Calu3 (cell line): ENCODE data around the gene IGFN1. TPM values are rescaled to one million over a fixed set of nuclear protein-coding genes. Genes with fewer than 3 reads are reported as not detected.
"Not testable (repeated sequence)": the region's sequence is repeated elsewhere in the genome, so short reads cannot be mapped to it uniquely, and the experiment has no call there.

Experiments
- BruUV-seq: library from RNA; stranded (reverse); fragments of 400-500 nt; replicated peaks from 2 replicates; lab custom pipeline; 2021; lab: Mats Ljungman, UMichigan
- CTCF ChIA-PET: fragments of 300-600 bp; sonication (Branson Sonifier 250); formaldehyde crosslinking; loops from one replicate; lab custom pipeline; 2022; ENCODE audit warnings: antibody characterized with exemption; lab: Charles Lee
- DNase-seq: peaks from one replicate; pipeline ENCODE4 v3.0.0; 2022
- H3K27ac Mint-ChIP-seq: one replicate; pipeline ENCODE4 v1.8.0; 2022; ENCODE audit warnings: mixed read lengths; ENCODE audit not compliant: unreplicated experiment
- H3K27me3 Mint-ChIP-seq: one replicate; pipeline ENCODE4 v1.8.0; 2022; ENCODE audit warnings: mixed read lengths; ENCODE audit not compliant: unreplicated experiment
- H3K36me3 Mint-ChIP-seq: one replicate; pipeline ENCODE4 v1.8.0; 2022; ENCODE audit warnings: mild to moderate bottlenecking, moderate library complexity, mixed read lengths; ENCODE audit not compliant: insufficient read depth, unreplicated experiment
- H3K4me1 Mint-ChIP-seq: one replicate; pipeline ENCODE4 v1.8.0; 2022; ENCODE audit warnings: mild to moderate bottlenecking, low read depth, mixed read lengths; ENCODE audit not compliant: unreplicated experiment
- H3K4me3 Mint-ChIP-seq: one replicate; pipeline ENCODE4 v1.8.0; 2022; ENCODE audit warnings: mild to moderate bottlenecking, low read depth, moderate library complexity, mixed read lengths; ENCODE audit not compliant: unreplicated experiment
- H3K9me3 Mint-ChIP-seq: one replicate; pipeline ENCODE4 v1.8.0; 2022; ENCODE audit warnings: low read depth, mixed read lengths; ENCODE audit not compliant: unreplicated experiment
- intact Hi-C: fragments of 100-400 bp; cut with micrococcal nuclease; formaldehyde crosslinking; loops from one replicate; pipeline ENCODE4 v1.10.0; 2022; ENCODE audit not compliant: unreplicated experiment
- total RNA-seq: library from RNA; stranded (reverse); gene quantifications from 2 replicates; pipeline ENCODE4 v1.2.3, GENCODE V29; 2022
- TF ChIP-seq, protein P1 (sequence below): fragments of 200-600 bp; IDR thresholded peaks from one replicate; pipeline ENCODE4 v1.8.0; 2022; ENCODE audit warnings: antibody characterized with exemption; ENCODE audit not compliant: unreplicated experiment

IGFN1 gene
- total RNA-seq, 1 experiment from 2014 or later, result not detected

DNA sequence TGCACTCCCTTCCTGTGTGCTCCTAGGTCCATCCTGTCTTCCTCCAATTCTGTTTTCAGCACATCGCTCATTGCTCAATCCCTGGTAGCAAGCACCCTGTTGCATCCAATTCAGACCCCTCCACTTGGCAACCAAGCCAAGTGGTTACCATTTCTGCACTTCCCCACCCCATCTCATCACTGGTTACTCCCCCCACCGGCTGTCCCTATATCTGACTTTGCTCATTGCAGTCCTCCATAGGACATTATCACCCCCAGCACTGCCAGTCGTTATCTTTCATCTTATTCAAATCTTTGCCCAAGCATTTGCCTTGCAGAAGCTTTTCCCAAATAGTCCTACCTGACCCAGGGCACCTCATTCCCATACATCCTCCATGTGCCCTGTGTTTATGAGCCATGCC is 34.3 kb upstream of the IGFN1 start:
- H3K36me3 Mint-ChIP-seq, result peaks cover 15% of the 10 kb centered on the region
- H3K9me3 Mint-ChIP-seq, result no peaks in the 10 kb centered on the region
- intact Hi-C loops, result no loop called here
- no peak for DNase-seq
- TF ChIP-seq, protein P1, sequence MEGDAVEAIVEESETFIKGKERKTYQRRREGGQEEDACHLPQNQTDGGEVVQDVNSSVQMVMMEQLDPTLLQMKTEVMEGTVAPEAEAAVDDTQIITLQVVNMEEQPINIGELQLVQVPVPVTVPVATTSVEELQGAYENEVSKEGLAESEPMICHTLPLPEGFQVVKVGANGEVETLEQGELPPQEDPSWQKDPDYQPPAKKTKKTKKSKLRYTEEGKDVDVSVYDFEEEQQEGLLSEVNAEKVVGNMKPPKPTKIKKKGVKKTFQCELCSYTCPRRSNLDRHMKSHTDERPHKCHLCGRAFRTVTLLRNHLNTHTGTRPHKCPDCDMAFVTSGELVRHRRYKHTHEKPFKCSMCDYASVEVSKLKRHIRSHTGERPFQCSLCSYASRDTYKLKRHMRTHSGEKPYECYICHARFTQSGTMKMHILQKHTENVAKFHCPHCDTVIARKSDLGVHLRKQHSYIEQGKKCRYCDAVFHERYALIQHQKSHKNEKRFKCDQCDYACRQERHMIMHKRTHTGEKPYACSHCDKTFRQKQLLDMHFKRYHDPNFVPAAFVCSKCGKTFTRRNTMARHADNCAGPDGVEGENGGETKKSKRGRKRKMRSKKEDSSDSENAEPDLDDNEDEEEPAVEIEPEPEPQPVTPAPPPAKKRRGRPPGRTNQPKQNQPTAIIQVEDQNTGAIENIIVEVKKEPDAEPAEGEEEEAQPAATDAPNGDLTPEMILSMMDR, result no peak
- peaks cover 40% of the 10 kb centered on the region for H3K27me3 Mint-ChIP-seq
- CTCF ChIA-PET, result interaction anchor here (0.9 kb wide), 1 partner anchor 14 kb away, joined by 3 read pairs; no protein-coding TSS in a partner anchor
- H3K27ac Mint-ChIP-seq, result no peak overlapping the region
- no peak overlapping the region for H3K4me3 Mint-ChIP-seq
- no TSS peak for BruUV-seq
- no peaks in the 10 kb centered on the region for H3K4me1 Mint-ChIP-seq

DNA sequence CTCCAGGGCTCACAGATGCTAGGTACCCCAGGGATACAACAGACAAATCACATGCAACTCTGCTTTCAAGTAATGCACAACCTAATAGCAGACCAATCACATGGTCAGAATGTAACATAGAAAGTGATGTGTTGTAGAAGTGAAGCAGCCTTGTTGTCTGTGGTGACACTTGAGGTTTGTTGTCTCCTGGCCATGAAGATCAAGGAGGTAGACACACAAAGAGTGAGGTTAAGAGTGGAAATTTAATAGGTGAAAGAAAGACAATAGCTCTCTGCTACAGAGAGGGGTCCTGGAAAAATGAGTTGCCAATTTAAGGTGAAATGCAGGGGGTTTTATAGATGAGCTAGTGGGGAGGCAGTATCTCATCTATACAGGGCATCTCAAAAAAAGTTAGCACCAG is 33.8 kb upstream of the IGFN1 start:
- intact Hi-C loops, result no loop called here
- H3K27me3 Mint-ChIP-seq, result peaks cover 40% of the 10 kb centered on the region
- no peak overlapping the region for H3K27ac Mint-ChIP-seq
- H3K36me3 Mint-ChIP-seq, result peaks cover 15% of the 10 kb centered on the region
- DNase-seq, result no peak
- BruUV-seq, result no TSS peak
- H3K4me3 Mint-ChIP-seq, result no peak overlapping the region
- TF ChIP-seq, protein P1, result no peak
- no peaks in the 10 kb centered on the region for H3K9me3 Mint-ChIP-seq
- no peaks in the 10 kb centered on the region for H3K4me1 Mint-ChIP-seq
- CTCF ChIA-PET, result no interaction called here

DNA sequence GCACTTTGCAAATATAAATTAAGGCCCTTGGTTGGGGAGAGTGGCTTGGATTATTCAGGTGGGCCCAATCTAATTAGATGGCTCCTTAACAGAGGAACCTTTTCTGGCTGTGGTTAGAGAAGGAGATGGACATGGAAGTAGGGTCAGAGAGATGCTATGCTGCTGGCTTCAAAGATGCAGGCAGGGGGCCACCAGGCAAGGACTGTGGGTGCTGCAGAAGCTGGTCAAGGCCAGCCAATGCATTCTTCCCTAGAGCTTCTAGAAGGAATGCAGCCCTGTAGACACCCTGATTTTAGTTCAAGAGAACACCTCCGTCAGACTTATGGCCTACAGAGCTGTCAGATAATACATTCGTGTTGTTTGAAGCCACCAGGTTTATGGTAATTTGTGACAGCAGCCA is 32.7 kb upstream of the IGFN1 start:
- CTCF ChIA-PET, result no interaction called here
- BruUV-seq, result no TSS peak
- intact Hi-C loops, result no loop called here
- Mint-ChIP-seq H3K4me3 (no peak overlapping the region), H3K27me3 (peaks cover 40% of the 10 kb centered on the region), H3K4me1 (no peaks in the 10 kb centered on the region), H3K9me3 (no peaks in the 10 kb centered on the region), H3K27ac (no peak overlapping the region), H3K36me3 (peaks cover 15% of the 10 kb centered on the region)
- no peak for DNase-seq
- TF ChIP-seq, protein P1, result no peak

DNA sequence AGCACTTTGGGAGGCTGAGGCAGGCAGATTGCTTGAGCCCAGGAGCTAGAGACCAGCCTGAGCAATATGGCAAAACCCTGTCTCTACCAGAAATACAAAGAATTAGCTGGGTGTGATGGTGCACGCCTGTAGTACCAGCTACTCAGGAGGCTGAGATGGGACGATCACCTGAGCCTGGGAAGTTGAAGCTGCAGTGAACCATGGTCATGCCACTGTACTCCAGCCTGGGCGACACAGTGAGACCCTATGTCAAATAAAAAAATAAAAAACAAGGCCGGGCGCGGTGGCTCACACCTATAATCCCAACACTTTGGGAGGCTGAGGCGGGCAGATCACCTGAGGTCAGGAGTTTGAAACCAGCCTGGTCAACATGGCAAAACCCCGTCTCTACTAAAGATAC is 27.6 kb upstream of the IGFN1 start:
- BruUV-seq, H3K4me3 Mint-ChIP-seq, DNase-seq, H3K27ac Mint-ChIP-seq, intact Hi-C loops, H3K36me3 Mint-ChIP-seq, H3K4me1 Mint-ChIP-seq, H3K9me3 Mint-ChIP-seq: not testable (repeated sequence)
- CTCF ChIA-PET, result interaction anchor here (1.6 kb wide), 1 partner anchor 26 kb away, joined by 3 read pairs; no protein-coding TSS in a partner anchor
- H3K27me3 Mint-ChIP-seq, result peaks cover 14% of the 10 kb centered on the region

DNA sequence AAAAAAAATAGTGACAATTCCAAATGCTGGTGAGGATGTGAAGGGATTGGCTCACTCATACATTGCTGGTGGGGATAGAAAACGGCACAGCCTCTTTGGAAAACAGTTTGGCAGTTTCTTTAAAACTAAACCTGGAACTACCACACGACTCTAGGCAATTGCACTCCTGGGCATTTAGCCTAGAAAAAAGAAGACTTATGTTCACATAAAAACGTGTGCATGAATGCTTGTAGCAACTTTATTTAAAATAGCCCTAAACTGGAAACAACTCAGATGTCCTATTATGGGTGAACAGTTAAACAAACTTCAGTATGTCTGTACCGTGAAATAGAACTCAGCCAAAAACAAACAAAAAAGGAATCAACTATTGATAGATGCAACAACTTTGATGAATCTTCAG is 26.9 kb upstream of the IGFN1 start:
- H3K9me3 Mint-ChIP-seq, result no peaks in the 10 kb centered on the region
- H3K36me3 Mint-ChIP-seq, result no peaks in the 10 kb centered on the region
- no peak overlapping the region for H3K4me3 Mint-ChIP-seq
- intact Hi-C loops, result no loop called here
- DNase-seq, result no peak
- TF ChIP-seq, protein P1, result no peak
- H3K27me3 Mint-ChIP-seq, result peaks cover 8% of the 10 kb centered on the region
- no TSS peak for BruUV-seq
- H3K27ac Mint-ChIP-seq, result no peak overlapping the region
- CTCF ChIA-PET, result interaction anchor here (1.6 kb wide), 1 partner anchor 27 kb away, joined by 3 read pairs; no protein-coding TSS in a partner anchor
- H3K4me1 Mint-ChIP-seq, result no peaks in the 10 kb centered on the region
